ENCODE results near the gene PNLDC1. TPM values are rescaled to one million over a fixed set of nuclear protein-coding genes. Genes with fewer than 3 reads are reported as not detected.
"Not testable (repeated sequence)": the region's sequence is repeated elsewhere in the genome, so short reads cannot be mapped to it uniquely, and the experiment has no call there.

PNLDC1 gene
- total and polyA plus RNA-seq, 7 donors: 0.13 to 1.1 (median 0.71) TPM; not detected in 4

GRCh38 chr6:159838020-159838744 is 38.1 kb downstream of the PNLDC1 start:
- 79 to 85% methylated on average over 7 of the region's 7 CpGs for WGBS, 2 donors
- no peak for TF ChIP-seq POLR2A (IDR thresholded peaks at IDR 0.05)
- TF ChIP-seq, protein P1, sequence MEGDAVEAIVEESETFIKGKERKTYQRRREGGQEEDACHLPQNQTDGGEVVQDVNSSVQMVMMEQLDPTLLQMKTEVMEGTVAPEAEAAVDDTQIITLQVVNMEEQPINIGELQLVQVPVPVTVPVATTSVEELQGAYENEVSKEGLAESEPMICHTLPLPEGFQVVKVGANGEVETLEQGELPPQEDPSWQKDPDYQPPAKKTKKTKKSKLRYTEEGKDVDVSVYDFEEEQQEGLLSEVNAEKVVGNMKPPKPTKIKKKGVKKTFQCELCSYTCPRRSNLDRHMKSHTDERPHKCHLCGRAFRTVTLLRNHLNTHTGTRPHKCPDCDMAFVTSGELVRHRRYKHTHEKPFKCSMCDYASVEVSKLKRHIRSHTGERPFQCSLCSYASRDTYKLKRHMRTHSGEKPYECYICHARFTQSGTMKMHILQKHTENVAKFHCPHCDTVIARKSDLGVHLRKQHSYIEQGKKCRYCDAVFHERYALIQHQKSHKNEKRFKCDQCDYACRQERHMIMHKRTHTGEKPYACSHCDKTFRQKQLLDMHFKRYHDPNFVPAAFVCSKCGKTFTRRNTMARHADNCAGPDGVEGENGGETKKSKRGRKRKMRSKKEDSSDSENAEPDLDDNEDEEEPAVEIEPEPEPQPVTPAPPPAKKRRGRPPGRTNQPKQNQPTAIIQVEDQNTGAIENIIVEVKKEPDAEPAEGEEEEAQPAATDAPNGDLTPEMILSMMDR (IDR thresholded peaks at IDR 0.05): no peak
- intact Hi-C loops (cut with DNase I): no loop called here
- no peaks in the 10 kb centered on the region for H3K9me3 ChIP-seq
- H3K36me3 ChIP-seq: no peaks in the 10 kb centered on the region
- peaks cover 0 to 7% (median 0%) of the 10 kb centered on the region in 3 donors for H3K27me3 ChIP-seq
- DNase-seq: no peak
- H3K27ac ChIP-seq: no peak overlapping the region
- no peak overlapping the region for H3K4me3 ChIP-seq
- H3K4me1 ChIP-seq: no peaks in the 10 kb centered on the region

- 72 to 78% methylated on average over 4 of the region's 4 CpGs for WGBS, 2 donors
- H3K4me1 ChIP-seq: no peaks in the 10 kb centered on the region
- no peak overlapping the region for H3K27ac ChIP-seq
- H3K27me3 ChIP-seq: no peaks in the 10 kb centered on the region
- no peaks in the 10 kb centered on the region for H3K9me3 ChIP-seq
- TF ChIP-seq POLR2AphosphoS5 (IDR thresholded peaks at IDR 0.05): no peak
- TF ChIP-seq, protein P1 (IDR thresholded peaks at IDR 0.05): no peak
- no peak for TF ChIP-seq EP300 (IDR thresholded peaks at IDR 0.05)
- H3K36me3 ChIP-seq: no peaks in the 10 kb centered on the region
- no peak for DNase-seq
- intact Hi-C loops (cut with DNase I): no loop called here
- no peak overlapping the region for H3K4me3 ChIP-seq
Measured at GRCh38 chr6:159842035-159842434, 42.0 kb downstream of the PNLDC1 start.

DNA sequence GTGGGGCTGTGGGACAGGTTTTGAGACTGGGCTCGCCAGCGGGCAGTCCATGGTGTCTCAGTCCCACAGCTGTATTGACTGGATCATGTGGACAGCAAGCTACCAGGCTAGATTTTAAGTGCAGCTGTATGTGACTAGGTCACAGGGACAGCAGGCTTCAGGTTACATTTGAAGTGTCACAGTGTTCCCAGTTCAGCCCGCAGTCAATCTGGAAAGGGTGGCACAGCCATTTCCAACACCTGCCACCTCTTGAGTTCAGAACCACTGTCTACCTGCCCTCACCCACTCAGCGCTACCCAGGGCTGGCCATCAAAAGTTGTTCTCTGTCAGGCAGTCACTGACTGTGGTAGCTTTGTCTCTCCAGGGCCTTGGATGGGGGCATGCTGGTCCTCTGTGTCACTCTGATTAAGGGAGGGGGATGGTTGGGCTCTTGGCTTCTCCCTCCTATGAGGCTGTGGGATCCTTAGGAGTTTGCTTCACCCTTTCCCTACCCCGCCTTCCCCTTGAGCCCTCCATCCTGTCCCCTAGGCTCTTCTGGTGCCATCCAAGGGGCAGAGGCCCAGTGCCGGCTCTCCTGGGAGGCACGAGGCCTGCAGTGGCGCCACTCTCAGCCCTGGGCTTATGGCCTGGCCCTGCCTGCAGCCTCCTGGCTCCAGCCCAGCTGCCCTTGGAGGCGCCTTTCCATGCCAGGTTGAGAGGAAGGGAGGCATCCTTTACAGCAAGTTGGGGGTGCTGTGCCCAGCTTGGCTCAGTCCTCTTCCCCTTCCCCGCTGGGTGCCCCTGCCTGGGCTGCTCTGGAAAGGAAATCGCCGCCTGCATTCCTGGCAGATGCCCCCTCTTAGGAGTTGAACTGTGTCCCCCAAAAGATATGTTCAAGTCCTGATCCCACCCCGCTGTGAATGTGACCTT is 44.9 kb downstream of the PNLDC1 start:
- H3K4me1 ChIP-seq: no peaks in the 10 kb centered on the region
- no peak overlapping the region for H3K27ac ChIP-seq
- DNase-seq: no peak
- WGBS, 2 donors: 79 to 80% methylated on average over 13 of the region's 13 CpGs
- no peaks in the 10 kb centered on the region for H3K36me3 ChIP-seq
- H3K9me3 ChIP-seq: no peaks in the 10 kb centered on the region
- H3K4me3 ChIP-seq: no peak overlapping the region
- TF ChIP-seq, protein P1 (IDR thresholded peaks at IDR 0.05): no peak
- no peak for TF ChIP-seq POLR2A (IDR thresholded peaks at IDR 0.05)
- TF ChIP-seq POLR2AphosphoS5 (IDR thresholded peaks at IDR 0.05): no peak
- no peak for TF ChIP-seq EP300 (IDR thresholded peaks at IDR 0.05)
- intact Hi-C loops (cut with DNase I): no loop called here
- H3K27me3 ChIP-seq: no peaks in the 10 kb centered on the region

GRCh38 chr6:159848552-159848951 is 48.5 kb downstream of the PNLDC1 start:
- H3K4me3 ChIP-seq; intact Hi-C loops (cut with DNase I): not testable (repeated sequence)
- WGBS, 2 donors: 92 to 94% methylated on average over 5 of the region's 5 CpGs

GRCh38 chr6:159849851-159850250 is 49.8 kb downstream of the PNLDC1 start:
- H3K27ac ChIP-seq; H3K4me1 ChIP-seq; H3K36me3 ChIP-seq; H3K4me3 ChIP-seq; H3K9me3 ChIP-seq; DNase-seq; H3K27me3 ChIP-seq; intact Hi-C loops (cut with DNase I): not testable (repeated sequence)
- WGBS, 2 donors: 92 to 100% methylated on average over 1 of the region's 1 CpG

More at GRCh38 chr6:159848552-159848951, 48.5 kb downstream of the PNLDC1 start:
- H3K27ac ChIP-seq, H3K9me3 ChIP-seq, DNase-seq, H3K4me1 ChIP-seq, H3K36me3 ChIP-seq, H3K27me3 ChIP-seq: not testable (repeated sequence)

Data from sigmoid colon (tissue), 7 donors.